Neural progenitor cell (in vitro differentiated cells): ENCODE data around the gene MYH10.

Source experiments
- CTCF ChIP-seq: fragments of 200-600 bp; sonication (generic); IDR thresholded peaks from 2 replicates; pipeline ENCODE4 v1.5.1; 2017; ENCODE audit warnings: antibody characterized with exemption, mild to moderate bottlenecking
- EZH2 ChIP-seq: fragments of 200-600 bp; sonication (generic); IDR thresholded peaks from 2 replicates; pipeline ENCODE4 v1.6.1; 2017; ENCODE audit warnings: antibody characterized with exemption, mild to moderate bottlenecking, moderate library complexity

DNA sequence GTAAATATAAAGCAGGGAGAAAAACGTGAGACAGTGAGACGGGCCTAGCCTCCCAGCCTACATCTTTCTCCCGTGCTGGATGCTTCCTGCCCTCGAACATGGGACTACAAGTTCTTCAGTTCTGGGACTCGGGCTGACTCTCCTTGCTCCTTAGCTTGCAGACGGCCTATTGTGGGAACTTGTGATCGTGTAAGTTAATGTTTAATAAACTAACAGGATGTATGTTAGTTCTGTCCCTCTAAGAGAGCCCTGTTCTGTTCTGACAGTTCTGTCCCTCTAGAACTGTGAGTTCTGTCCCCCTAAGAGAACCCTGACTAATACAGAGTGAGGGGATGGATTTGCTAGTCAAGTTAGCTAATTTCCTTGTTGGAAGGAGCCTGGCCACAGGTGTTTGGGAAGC is 16.7 kb upstream of the MYH10 start:
- no peak for TF ChIP-seq CTCF
- no peak for TF ChIP-seq EZH2
